ENCODE measurements around the gene SYNE1. TPM values are rescaled to one million over a fixed set of nuclear protein-coding genes. Genes with fewer than 3 reads are reported as not detected.

SYNE1 gene
- total RNA-seq, 1 experiment from 2014 or later, result 6.5 TPM

- Mint-ChIP-seq H3K36me3 (no peaks in the 10 kb centered on the region), H3K9me3 (peaks cover 6% of the 10 kb centered on the region), H3K27me3 (ENCODE audit: low read depth) (no peaks in the 10 kb centered on the region), H3K4me1 (no peaks in the 10 kb centered on the region), H3K4me3 (no peak overlapping the region), H3K27ac (no peak overlapping the region)
- ATAC-seq (no peak), DNase-seq (ENCODE audit: low spot score) (no peak)
- ChIA-PET POLR2A (no interaction called here), CTCF (no interaction called here)
- no peak for TF ChIP-seq MLX (CRISPR knock-in tag; IDR thresholded peaks at IDR 0.05)
- TF ChIP-seq ZNF512 (CRISPR knock-in tag; IDR thresholded peaks at IDR 0.05; ENCODE audit: borderline replicate concordance), result no peak
- no peak for TF ChIP-seq AFF4 (CRISPR knock-in tag; IDR thresholded peaks at IDR 0.05; ENCODE audit: borderline replicate concordance)
- no peak for TF ChIP-seq ZNF423 (CRISPR knock-in tag; IDR thresholded peaks at IDR 0.05)
- TF ChIP-seq GTF2I (CRISPR knock-in tag; conservative IDR thresholded peaks at IDR 0.05), result no peak
- no peak for TF ChIP-seq EMX1 (CRISPR knock-in tag; IDR thresholded peaks at IDR 0.05)
- no peak for TF ChIP-seq ZNF219 (CRISPR knock-in tag; IDR thresholded peaks at IDR 0.05; ENCODE audit: borderline replicate concordance)
- no peak for TF ChIP-seq ARID4B (CRISPR knock-in tag; IDR thresholded peaks at IDR 0.05; ENCODE audit: borderline replicate concordance)
- TF ChIP-seq SMAD4 (CRISPR knock-in tag; IDR thresholded peaks at IDR 0.05), result no peak
- TF ChIP-seq NR3C1 (CRISPR knock-in tag; conservative IDR thresholded peaks at IDR 0.05; ENCODE audit: low read depth), result no peak
- no peak for TF ChIP-seq ZNF317 (CRISPR knock-in tag; IDR thresholded peaks at IDR 0.05; ENCODE audit: borderline replicate concordance, low read depth)
- no peak for TF ChIP-seq NFE2L1 (CRISPR knock-in tag; IDR thresholded peaks at IDR 0.05)
- TF ChIP-seq JUN (CRISPR knock-in tag; IDR thresholded peaks at IDR 0.05), result no peak
- TF ChIP-seq NR1H2 (CRISPR knock-in tag; IDR thresholded peaks at IDR 0.05), result no peak
- no peak for TF ChIP-seq FOXK1 (CRISPR knock-in tag; IDR thresholded peaks at IDR 0.05)
- no peak for TF ChIP-seq IRF1 (CRISPR knock-in tag; IDR thresholded peaks at IDR 0.05)
- TF ChIP-seq PRRX2 (CRISPR knock-in tag; IDR thresholded peaks at IDR 0.05), result no peak
- no peak for TF ChIP-seq FOXP4 (CRISPR knock-in tag; IDR thresholded peaks at IDR 0.05)
- no peak for TF ChIP-seq ZNF671 (CRISPR knock-in tag; IDR thresholded peaks at IDR 0.05)
Measured at GRCh38 chr6:152348116-152348515, 289.0 kb downstream of the SYNE1 start.

Data from WTC11 (cell line).